Forelimb muscle (tissue), 1 donor: ENCODE data around the gene PRSS23. TPM values are rescaled to one million over a fixed set of nuclear protein-coding genes. Genes with fewer than 3 reads are reported as not detected.
"Not testable (repeated sequence)": the region's sequence is repeated elsewhere in the genome, so short reads cannot be mapped to it uniquely, and the experiment has no call there.

Experiments
- DNase-seq: peaks from one replicate; pipeline ENCODE4 v3.0.0-alpha.2; 2013; ENCODE audit warnings: low read depth
- polyA plus RNA-seq: library from polyadenylated mRNA; unstranded; fragments of 120-200 nt; gene quantifications from one replicate; pipeline ENCODE4 v1.2.1, GENCODE V29; 2013; ENCODE audit not compliant: insufficient read length

PRSS23 gene
- polyA plus RNA-seq, 1 donor = 19.5 TPM

DNA sequence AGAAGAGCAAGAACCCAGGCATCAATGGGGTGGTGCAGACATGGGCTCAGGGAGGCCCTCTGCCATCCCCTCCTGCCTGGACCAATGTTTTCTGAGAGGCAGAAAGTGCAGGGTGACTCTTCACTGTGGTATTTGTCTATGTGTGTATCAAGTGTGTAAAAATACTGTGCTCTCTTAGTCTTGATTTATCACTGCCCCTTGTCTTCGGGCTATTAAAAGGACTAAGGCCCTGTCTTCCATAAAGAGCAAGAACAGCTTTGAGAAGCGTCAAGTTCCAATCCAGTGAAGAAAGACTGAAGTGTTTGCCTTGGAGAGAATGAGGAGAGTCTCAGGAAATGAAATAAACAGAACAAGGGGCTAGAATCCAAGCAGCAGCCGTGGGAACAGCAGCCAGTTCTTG, 14.4 kb downstream of the PRSS23 start:
- no peak for DNase-seq

GRCh38 chr11:86815726-86816125, 15.4 kb downstream of the PRSS23 start:
- no peak for DNase-seq

- DNase-seq = no peak
Measured at GRCh38 chr11:86816251-86816726, 15.9 kb downstream of the PRSS23 start.

GRCh38 chr11:86818462-86819192, 18.3 kb downstream of the PRSS23 start:
- DNase-seq = peak; percentile 70

GRCh38 chr11:86824139-86824538, 23.8 kb downstream of the PRSS23 start:
- not testable (repeated sequence) for DNase-seq

DNA sequence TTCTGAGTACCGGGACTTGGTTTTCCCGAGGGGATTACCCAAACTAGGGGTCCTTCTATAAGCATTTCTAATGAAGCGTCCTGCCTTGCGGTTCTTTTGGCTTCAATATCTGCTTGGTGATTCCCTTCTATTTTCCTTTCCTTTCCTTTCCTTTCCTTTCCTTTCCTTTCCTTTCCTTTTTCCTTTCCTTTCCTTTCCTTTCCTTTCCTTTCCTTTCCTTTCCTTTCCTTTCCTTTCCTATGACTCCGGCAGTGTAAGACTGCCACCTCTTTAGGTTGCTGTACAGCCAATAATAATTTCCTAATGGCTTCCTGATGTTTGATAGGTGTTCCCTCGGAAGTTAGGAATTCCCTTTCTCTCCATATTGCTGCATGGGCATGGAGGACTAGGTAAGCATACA, 34.0 kb downstream of the PRSS23 start:
- DNase-seq = not testable (repeated sequence)

DNA sequence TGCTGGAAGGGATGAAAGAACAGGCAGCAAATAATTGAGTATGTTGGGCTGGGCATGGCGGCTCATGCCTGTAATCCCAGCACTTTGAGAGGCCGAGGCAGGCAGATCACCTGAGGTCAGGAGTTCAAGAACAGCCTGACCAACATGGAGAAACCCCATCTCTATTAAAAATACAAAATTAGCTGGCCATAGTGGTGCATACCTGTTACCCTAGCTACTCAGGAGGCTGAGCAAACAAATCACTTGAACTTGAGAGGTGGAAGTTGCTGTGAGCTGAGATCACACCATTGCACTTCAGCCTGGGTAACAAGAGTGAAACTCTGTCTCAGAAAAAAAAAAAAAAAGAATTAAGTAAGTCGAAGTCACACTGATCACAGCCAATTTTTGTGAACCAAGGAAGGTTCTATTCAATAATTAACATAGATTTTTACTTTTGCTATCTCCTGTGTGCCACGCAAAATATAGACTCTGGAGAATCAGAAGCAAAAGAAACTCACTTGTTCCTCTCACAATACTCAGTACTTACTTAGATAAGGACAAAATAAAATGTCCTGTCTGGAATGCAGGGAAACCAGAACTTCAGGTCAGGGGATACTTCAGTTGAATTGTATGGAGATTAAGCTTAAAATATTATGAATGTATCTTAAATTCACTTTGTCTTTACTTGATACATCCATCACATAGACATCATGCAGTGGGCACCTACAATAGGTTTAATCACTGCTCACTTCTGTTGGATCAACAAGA, 44.6 kb downstream of the PRSS23 start:
- not testable (repeated sequence) for DNase-seq

DNA sequence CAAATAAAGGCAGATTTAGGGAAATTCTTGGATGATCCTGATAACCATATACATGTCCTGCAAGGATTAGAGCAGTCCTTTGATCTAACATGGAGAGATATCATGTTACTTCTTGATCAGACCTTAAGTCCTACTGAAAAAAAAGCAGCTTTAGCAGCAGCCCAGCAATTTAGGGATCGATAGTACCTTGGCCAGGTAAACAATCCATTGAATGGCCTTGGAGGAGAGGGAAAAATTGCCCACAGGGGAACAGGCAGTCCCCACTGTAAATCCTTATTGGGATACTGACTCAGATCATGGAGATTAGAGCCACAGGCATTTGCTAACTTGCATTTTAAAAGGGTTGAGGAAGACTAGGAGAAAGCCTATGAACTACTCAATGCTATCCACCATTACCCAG, 47.8 kb downstream of the PRSS23 start:
- DNase-seq = no peak

GRCh38 chr11:86849679-86850078, 49.3 kb downstream of the PRSS23 start:
- DNase-seq = no peak

Other genes with a start within 250 kb of the PRSS23 start
- gene ME3, start 127.9 kb upstream of the PRSS23 start, polyA plus RNA-seq = 10.8 TPM
- gene FZD4, start 154.9 kb downstream of the PRSS23 start, polyA plus RNA-seq = 26.2 TPM
- 13.7 TPM for gene TMEM135, start 237.4 kb downstream of the PRSS23 start, polyA plus RNA-seq